Activated CD4-positive, CD25-positive, alpha-beta regulatory T cell treated with anti-CD3 and anti-CD28 coated beads, Interleukin-2, amount 50 U/mL, for 16 hours (primary cell): Measurements from ENCODE around the gene RBM44.
"Not testable (repeated sequence)": the region's sequence is repeated elsewhere in the genome, so short reads cannot be mapped to it uniquely, and the experiment has no call there.

Source experiments
- DNase-seq: peaks from one replicate; pipeline ENCODE4 v3.0.0-alpha.2; 2020; ENCODE audit warnings: low read depth, low spot score

The RBM44 gene

GRCh38 chr2:237798236-237799059 lies at the start of gene RBM44:
Gene RBM44 (plus strand): TSS chr2:237798779. CDS start chr2:237813610, 14,831 bp downstream.
- no peak for DNase-seq

GRCh38 chr2:237749002-237749401 lies 49.6 kb upstream of the RBM44 start:
- no peak for DNase-seq

DNA sequence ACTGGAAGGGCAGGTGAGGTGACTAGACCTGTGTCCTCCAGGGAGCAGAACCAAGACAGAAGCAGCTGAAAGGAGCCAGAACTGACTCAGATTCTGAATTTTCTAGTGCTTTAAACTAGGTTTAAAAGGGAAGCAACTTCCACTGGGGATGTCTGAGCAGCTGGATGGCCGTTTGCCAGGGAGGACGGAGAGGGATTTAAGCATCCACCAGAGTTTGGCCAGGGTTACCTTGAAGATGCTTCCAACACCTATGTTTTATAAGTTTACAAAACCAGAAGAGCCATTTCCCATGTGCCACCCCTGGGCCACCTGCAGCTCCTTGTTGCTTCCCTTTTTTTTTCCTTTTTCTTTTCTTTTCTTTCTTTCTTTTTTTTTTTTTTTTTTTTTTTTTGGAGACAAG lies 48.6 kb upstream of the RBM44 start:
- DNase-seq, result no peak

GRCh38 chr2:237750441-237750840 lies 48.1 kb upstream of the RBM44 start:
- not testable (repeated sequence) for DNase-seq

DNA sequence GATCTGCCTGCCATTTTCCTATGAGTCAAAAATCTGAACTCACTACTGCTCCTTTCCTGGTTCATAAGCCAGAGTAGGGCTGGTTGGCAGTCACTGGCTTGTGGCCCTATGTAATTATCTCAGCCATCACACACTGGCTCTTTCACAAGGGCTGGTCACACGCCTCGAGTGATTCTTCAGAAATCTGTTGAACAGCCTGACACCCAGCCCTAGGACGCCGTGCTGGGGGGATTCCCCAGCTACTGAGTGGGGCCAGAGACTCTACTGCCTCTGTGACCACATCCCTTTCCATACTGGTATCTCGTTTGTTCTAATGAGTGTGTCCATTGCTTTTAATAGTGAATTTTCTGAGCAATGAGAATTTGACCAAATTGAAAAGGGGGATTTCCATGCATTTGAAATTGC lies 45.8 kb upstream of the RBM44 start:
- DNase-seq, result no peak

DNA sequence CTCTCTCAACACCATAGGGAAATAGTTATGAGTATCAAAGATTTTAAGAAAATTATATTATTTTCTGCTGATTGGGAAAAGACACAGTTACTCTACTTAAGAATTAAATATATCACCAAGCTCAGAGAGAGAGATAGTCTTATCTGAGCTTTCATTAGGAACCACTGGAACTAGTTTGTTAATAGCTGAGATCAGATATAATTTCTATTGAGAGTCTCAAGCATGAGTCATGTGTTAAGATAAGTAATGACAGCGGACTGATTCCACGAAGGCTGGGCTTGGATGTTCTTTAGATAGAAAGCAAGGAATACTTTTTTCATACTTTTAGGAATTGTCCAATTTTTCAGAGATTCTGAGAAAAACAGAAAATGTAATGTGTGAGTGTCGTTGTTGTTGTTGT lies 44.4 kb upstream of the RBM44 start:
- DNase-seq, result no peak

DNA sequence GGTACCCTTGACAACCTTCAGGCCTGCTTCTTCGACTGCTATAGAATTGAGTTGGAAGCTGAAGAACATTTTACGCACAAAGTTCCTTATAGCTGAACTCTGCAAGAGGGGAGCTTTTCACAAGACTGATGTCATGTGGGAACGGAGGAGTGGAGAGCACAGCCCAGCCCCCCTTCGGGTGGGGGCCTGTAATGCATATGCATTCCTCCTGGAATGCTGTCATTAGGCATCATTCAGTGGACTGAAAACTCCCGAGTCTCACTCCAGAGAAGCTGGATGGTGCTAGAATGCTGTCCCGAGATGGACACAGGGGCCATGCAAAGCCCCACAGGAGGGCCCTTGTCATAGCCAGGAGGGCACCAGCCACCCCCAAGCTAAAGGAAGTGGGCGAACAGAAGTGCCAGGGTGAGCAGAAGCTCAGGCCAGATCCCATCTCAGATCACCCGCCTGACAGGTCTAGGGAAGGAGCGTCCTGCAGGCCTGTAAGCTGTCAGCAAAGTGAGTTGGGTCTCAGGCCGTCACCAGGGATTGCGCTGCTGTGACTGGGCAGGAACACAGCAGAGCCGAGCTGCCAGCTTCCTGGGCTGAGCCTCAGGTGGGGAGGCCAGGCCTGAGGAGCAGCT lies 43.8 kb upstream of the RBM44 start:
- DNase-seq, result no peak

- DNase-seq, result no peak
These were observed 41.0 kb upstream of the RBM44 start for GRCh38 chr2:237757616-237758015.

DNA sequence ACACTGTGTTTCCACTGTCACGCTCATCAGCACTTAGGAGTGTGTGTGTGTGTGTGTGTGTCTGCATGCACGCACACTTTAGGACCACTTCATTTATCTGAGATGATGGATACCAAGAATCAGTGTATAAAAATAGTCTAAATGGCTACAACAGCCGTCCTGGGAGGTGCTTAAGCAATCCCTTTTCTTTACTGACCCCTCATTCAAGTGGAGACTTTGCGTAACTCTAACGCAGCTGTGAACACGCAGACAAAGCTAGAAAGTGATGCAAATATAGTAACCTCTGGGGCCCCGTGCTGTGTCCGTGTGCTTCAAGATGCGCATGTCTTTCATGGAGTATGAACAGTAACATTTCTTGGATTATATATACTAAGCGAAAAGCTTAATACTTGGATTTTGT lies 40.4 kb upstream of the RBM44 start:
- no peak for DNase-seq

- DNase-seq, result no peak
These were observed 39.4 kb upstream of the RBM44 start for GRCh38 chr2:237759176-237759575.

DNA sequence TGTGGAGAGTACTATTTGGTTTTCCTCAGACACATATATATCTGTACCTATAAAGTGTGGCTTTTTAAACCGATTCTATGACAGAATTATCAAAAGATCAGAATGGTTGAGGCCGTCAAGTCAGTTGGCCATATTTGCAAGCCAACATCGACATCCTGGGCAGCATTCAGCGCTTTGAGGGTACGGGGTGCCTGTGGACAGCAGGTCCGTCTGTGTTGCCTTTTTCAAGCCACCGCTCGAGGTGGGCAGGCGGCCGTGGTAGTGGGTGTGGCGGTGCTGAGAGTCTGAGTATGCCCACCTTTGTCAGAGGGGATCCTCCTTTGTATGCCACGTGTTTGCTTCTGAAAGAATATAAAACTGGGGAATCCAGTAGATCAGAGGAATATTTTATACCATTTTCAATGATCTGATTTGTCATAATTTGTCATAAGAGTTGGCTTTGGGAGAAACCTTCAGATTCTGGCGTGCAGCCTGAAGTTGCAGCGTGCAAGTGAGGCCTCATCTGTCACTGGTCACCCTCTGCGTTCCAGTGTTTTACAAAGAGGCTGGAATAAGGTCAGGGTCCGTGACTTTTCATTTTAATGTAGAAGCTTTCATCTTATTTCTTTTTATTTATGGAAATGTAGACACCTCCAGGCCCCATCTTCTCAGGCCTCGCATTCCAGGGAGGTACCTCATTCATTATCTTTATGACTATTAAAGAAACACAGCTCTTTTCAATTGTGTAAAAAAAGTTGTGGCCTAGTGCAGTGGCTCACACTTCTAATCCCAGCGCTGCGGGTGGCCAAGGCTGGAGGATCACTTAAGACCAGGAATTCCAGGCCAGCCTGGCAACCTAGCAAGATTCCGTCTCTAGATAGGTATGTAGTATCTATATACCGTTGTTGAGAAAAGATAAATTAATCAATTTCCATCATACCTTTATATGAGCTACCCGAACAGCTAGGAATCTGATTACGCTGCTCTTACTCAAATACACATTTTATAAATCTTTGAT lies 37.8 kb upstream of the RBM44 start:
- DNase-seq, result no peak

- not testable (repeated sequence) for DNase-seq
These were observed 36.0 kb upstream of the RBM44 start for GRCh38 chr2:237762291-237763182.

DNA sequence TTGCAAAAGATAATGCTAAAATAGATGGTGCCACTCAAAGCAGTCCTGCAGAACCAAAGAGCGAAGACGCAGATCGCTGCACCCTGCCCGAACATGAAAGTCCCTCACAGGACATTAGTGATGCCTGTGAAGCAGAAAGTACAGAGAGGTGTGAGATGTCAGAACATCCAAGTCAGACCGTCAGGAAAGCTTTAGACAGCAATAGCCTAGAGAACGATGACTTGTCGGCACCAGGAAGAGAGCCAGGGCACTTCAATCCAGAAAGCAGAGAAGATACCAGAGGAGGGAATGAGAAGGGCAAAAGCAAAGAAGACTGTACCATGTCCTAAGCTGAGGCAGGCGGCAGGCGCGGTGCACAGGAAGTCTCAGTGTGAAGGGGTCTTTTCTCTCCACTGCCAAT lies 34.8 kb upstream of the RBM44 start:
- DNase-seq, result no peak

DNA sequence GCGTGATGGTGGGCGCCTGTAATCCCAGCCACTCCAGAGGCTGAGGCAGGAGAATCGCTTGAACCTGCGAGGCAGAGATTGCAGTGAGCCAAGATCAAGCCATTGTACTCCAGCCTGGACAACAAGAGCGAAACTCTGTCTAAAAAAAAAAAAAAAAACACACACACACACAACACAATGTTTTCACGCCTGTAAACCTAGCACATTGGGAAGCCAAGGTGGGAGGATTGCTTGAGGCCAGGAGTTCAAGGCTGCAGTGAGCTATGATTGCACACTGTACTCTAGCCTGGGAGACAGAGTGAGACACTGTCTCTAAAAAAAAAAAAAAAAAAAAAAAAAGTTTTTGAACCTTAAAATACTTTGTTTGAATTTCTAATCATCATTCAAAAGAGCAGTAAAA lies 33.5 kb upstream of the RBM44 start:
- DNase-seq, result not testable (repeated sequence)

- no peak for DNase-seq
These were observed 32.7 kb upstream of the RBM44 start for GRCh38 chr2:237765875-237766274.

DNA sequence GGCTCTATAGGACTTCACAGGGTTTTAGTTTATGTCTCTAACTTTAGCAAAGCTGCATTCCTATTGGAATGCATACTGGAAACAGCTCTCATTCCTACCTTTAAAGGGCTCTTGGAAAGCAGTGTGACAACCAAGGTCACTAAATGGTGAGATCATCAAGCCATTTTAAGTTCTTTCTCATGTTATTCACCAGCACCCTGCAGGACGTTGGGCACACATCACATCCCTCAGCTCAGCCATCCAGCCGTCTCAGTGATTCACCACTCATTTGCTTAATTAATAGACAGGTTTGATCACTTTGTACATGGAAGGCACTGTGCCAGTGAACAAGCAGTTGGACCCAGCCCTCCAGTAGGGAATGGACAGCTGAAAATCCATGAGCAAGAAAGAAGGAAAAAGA lies 32.2 kb upstream of the RBM44 start:
- no peak for DNase-seq

- DNase-seq, result no peak
These were observed 26.1 kb upstream of the RBM44 start for GRCh38 chr2:237772513-237772912.

DNA sequence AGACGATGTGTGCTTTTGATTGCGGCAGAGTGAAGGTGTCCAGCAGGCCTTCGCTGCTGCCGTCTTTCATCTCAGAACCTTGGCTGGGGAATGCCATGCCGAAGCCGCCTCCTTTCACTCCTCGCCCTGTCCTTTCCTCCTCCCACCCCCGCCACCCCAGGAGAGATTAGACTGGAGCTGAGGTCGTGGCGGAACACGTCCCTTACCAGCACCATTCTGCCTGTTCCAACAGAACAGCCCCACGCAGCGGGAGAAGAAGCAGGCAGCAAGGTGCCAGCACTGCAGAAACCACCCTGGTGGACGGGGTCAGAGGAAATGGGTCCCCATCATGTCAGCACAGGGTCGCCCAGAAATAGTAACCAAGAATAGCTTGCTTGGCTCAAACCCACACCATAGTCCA lies 24.8 kb upstream of the RBM44 start:
- DNase-seq, result no peak

DNA sequence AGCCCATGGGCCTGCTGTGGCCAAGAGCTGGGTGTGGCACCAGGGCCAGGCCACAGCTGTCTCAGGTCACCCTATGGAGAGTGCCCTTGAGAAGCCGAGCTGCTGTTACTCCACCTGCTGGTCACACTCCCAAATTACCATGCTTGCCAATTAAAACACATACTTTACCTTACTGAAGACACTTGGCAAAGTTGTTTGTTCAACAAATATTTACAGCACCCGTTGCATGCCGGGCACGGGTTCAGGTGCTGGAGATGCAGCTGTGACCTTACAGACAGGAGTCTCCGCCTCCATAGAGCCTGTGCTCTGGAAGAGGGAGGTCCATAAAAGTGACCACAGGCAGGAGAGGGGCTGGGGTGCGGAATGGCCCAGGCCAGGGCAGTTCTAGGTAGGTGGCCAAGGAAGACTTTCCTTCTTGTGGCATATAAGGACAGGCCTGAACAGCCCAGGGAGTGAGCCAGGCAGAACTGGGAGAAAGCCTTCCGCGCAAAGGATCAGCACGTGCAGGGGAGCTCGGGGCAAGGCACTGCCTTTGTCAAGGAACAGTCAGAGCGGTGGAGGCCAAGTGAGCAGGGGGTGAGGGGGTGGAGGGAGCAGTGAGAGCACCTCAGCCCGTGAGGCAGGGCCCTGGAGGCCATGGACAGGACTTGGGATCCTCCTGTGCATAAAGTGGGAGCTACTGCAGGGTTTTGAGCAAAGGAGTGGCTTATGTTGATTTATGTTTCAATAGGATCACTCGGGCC lies 23.6 kb upstream of the RBM44 start:
- DNase-seq, result peak; percentile 24

GRCh38 chr2:237779521-237779920 lies 19.1 kb upstream of the RBM44 start:
- no peak for DNase-seq
